Measurements from ENCODE around the gene WNT3A. TPM values are rescaled to one million over a fixed set of nuclear protein-coding genes. Genes with fewer than 3 reads are reported as not detected.

The WNT3A gene
- total RNA-seq, 1 donor from 2014 or later, result not detected

GRCh38 chr1:228083871-228084278, 77.1 kb downstream of the WNT3A start:
- DNase-seq (ENCODE audit: extremely low spot score in 2 of 2), result no peak

DNA sequence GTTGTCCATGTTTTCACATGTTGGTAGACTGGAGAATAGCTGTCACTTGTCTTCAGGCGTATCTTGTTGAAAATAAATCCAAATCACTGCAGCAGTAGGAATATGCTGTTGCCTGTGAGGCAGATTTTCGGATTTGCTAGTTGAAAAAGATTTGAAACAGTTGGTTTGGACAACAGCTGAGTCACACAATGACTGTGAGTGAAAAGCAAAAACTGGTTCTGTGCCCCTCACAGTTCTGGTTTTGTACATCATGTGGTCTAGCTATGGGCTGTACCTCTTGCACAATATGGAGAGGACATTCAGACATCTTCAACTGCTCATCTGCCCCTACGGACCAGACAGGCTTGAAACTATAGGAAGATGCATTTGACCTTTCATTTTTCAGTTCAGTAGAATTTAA, 77.5 kb downstream of the WNT3A start:
- TF ChIP-seq POLR2AphosphoS5 (IDR thresholded peaks at IDR 0.05; ENCODE audit: insufficient read depth in 1 of 2, low read depth in 1 of 2) (no peak), POLR2A (IDR thresholded peaks at IDR 0.05) (no peak), CTCF (IDR thresholded peaks at IDR 0.05) (no peak)
- DNase-seq (ENCODE audit: extremely low spot score in 2 of 2), result no peak
- intact Hi-C loops (cut with DNase I), result loop anchor here (10.0 kb wide), 2 partner anchors 80 to 350 kb away; partner anchors contain the start of genes IBA57, JMJD4 and SNAP47
- Histone ChIP-seq H3K4me1 (peaks cover 80% of the 10 kb centered on the region), H3K9me3 (no peaks in the 10 kb centered on the region), H3K27me3 (no peaks in the 10 kb centered on the region), H3K36me3 (no peaks in the 10 kb centered on the region), H3K4me3 (peak overlapping the region; percentile 91 to 99), H3K27ac (peak overlapping the region; percentile 100)

More at GRCh38 chr1:228083871-228084278, 77.1 kb downstream of the WNT3A start:
- Histone ChIP-seq H3K27ac (peak overlapping the region; percentile 100), H3K4me1 (peaks cover 75% of the 10 kb centered on the region), H3K9me3 (no peaks in the 10 kb centered on the region), H3K4me3 (peak overlapping the region; percentile 91 to 99), H3K27me3 (no peaks in the 10 kb centered on the region), H3K36me3 (no peaks in the 10 kb centered on the region)
- no peak for TF ChIP-seq CTCF (IDR thresholded peaks at IDR 0.05)
- TF ChIP-seq POLR2A (IDR thresholded peaks at IDR 0.05), result no peak
- no peak for TF ChIP-seq POLR2AphosphoS5 (IDR thresholded peaks at IDR 0.05; ENCODE audit: insufficient read depth in 1 of 2, low read depth in 1 of 2)
- intact Hi-C loops (cut with DNase I), result loop anchor here (10.0 kb wide), 2 partner anchors 81 to 349 kb away; partner anchors contain the start of genes IBA57, JMJD4 and SNAP47

GRCh38 chr1:228084797-228085196, 78.0 kb downstream of the WNT3A start:
- Histone ChIP-seq H3K27ac (peak overlapping the region; percentile 100), H3K36me3 (no peaks in the 10 kb centered on the region), H3K9me3 (no peaks in the 10 kb centered on the region), H3K27me3 (no peaks in the 10 kb centered on the region), H3K4me1 (peaks cover 84% of the 10 kb centered on the region), H3K4me3 (peak overlapping the region; percentile 91 to 99)
- intact Hi-C loops (cut with DNase I), result loop anchor here (10.0 kb wide), 2 partner anchors 80 to 350 kb away; partner anchors contain the start of genes IBA57, JMJD4 and SNAP47
- no peak for TF ChIP-seq POLR2A (IDR thresholded peaks at IDR 0.05)
- no peak for TF ChIP-seq POLR2AphosphoS5 (IDR thresholded peaks at IDR 0.05; ENCODE audit: insufficient read depth in 1 of 2, low read depth in 1 of 2)
- TF ChIP-seq CTCF (IDR thresholded peaks at IDR 0.05), result no peak
- no peak for DNase-seq (ENCODE audit: extremely low spot score in 2 of 2)

DNA sequence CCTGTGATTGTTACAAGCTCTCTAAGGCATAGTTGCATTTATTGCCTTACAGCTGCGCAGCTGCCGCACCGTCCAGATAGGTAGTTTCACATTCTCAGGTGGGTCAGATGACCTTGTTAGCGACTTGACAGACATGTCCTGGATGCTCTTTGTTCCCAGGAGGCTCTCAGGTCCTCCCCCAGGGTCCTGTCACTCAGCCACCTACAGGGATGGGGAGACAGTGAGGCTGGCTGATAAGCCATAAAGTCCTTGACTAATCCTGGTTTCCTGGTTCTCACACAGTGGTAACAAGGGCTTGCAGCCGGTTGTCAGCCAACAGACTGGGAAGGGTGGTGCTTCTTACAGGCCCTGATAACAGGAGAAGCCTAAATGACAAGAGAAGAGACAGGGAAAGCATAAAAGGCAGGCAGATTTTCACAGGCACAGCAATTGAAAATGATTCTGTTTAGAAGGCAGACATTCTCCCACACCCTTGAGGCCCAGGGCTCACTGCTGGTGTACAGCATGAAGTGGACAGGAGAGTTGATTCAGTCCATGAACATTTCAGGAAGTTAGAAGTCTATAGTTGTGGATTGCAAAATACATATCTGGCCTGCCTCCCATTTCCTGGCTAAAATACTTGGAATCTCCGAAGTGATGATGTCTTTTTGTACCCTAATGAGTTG, 78.6 kb downstream of the WNT3A start:
- no peaks in the 10 kb centered on the region for H3K36me3 ChIP-seq
- intact Hi-C loops (cut with DNase I), result loop anchor here (10.0 kb wide), 2 partner anchors 79 to 351 kb away; partner anchors contain the start of genes IBA57, JMJD4 and SNAP47
- H3K4me1 ChIP-seq, result peaks cover 84% of the 10 kb centered on the region
- H3K9me3 ChIP-seq, result no peaks in the 10 kb centered on the region
- no peaks in the 10 kb centered on the region for H3K27me3 ChIP-seq
- TF ChIP-seq POLR2AphosphoS5 (IDR thresholded peaks at IDR 0.05; ENCODE audit: insufficient read depth in 1 of 2, low read depth in 1 of 2) (no peak), CTCF (IDR thresholded peaks at IDR 0.05) (no peak), POLR2A (IDR thresholded peaks at IDR 0.05) (no peak)
- H3K4me3 ChIP-seq, result peak overlapping the region; percentile 91 to 99
- no peak for DNase-seq (ENCODE audit: extremely low spot score in 2 of 2)
- H3K27ac ChIP-seq, result peak overlapping the region; percentile 100

GRCh38 chr1:228087771-228088251, 81.0 kb downstream of the WNT3A start:
- H3K9me3 ChIP-seq, result no peaks in the 10 kb centered on the region
- peak in 1 of 2 donors; percentile 30 for TF ChIP-seq POLR2AphosphoS5 (IDR thresholded peaks at IDR 0.05; ENCODE audit: insufficient read depth in 1 of 2, low read depth in 1 of 2)
- no peak for TF ChIP-seq POLR2A (IDR thresholded peaks at IDR 0.05)
- H3K4me1 ChIP-seq, result peaks cover 93% of the 10 kb centered on the region
- H3K4me3 ChIP-seq, result peak overlapping the region; percentile 4 to 5
- peak overlapping the region; percentile 2 for H3K27ac ChIP-seq
- no peaks in the 10 kb centered on the region for H3K27me3 ChIP-seq
- intact Hi-C loops (cut with DNase I), result loop anchor here (10.0 kb wide), 2 partner anchors 77 to 353 kb away; partner anchors contain the start of genes IBA57, JMJD4 and SNAP47
- DNase-seq (ENCODE audit: extremely low spot score in 2 of 2), result no peak
- no peaks in the 10 kb centered on the region for H3K36me3 ChIP-seq

Data from vagina (tissue), 2 donors.